Cardiac fibroblast (primary cell): ENCODE data around the gene ZNF516.

Source experiments
- DNase-seq, 2 donors: peaks; one replicate each; pipeline versions ENCODE4 v3.0.0 to v3.0.0-alpha.2; 2010; ENCODE audit warnings: low read depth in 2 of 2
- H3K4me3 ChIP-seq, 2 donors: replicated peaks in 1 of 2; 1 replicate in 1 of 2; 2 replicates in 1 of 2; pipeline ENCODE4 v1.5.1; 2011; ENCODE audit warnings: low read depth in 2 of 2, low read length in 2 of 2, mild to moderate bottlenecking in 2 of 2, moderate library complexity in 1 of 2
- CTCF ChIP-seq: IDR thresholded peaks from one replicate; pipeline ENCODE4 v1.5.1; 2011; ENCODE audit warnings: low read depth, mild to moderate bottlenecking, low read length, inconsistent platforms

The ZNF516 gene

GRCh38 chr18:76388261-76388660, 106.8 kb downstream of the ZNF516 start:
- TF ChIP-seq CTCF = no peak
- DNase-seq = no peak
- H3K4me3 ChIP-seq = no peak overlapping the region

GRCh38 chr18:76387608-76388007, 107.4 kb downstream of the ZNF516 start:
- no peak for DNase-seq
- H3K4me3 ChIP-seq = no peak overlapping the region
- no peak for TF ChIP-seq CTCF

GRCh38 chr18:76386886-76387285, 108.2 kb downstream of the ZNF516 start:
- DNase-seq = no peak
- H3K4me3 ChIP-seq = no peak overlapping the region
- TF ChIP-seq CTCF = no peak

GRCh38 chr18:76386071-76386470, 109.0 kb downstream of the ZNF516 start:
- no peak for DNase-seq
- no peak overlapping the region for H3K4me3 ChIP-seq
- TF ChIP-seq CTCF = no peak

GRCh38 chr18:76385681-76385975, 109.4 kb downstream of the ZNF516 start:
- no peak for TF ChIP-seq CTCF
- DNase-seq = no peak
- no peak overlapping the region for H3K4me3 ChIP-seq

- no peak for DNase-seq
These were observed 110.0 kb downstream of the ZNF516 start for GRCh38 chr18:76384861-76385680.

More at GRCh38 chr18:76384861-76385680, 110.0 kb downstream of the ZNF516 start:
- TF ChIP-seq CTCF = no peak
- H3K4me3 ChIP-seq = no peak overlapping the region
